HG02840 (cell line): ENCODE results near the gene TAF5L.
"Not testable (repeated sequence)": the region's sequence is repeated elsewhere in the genome, so short reads cannot be mapped to it uniquely, and the experiment has no call there.

Source experiments
- ATAC-seq: cut with Tn5 transposase; IDR thresholded peaks from one replicate; pipeline ENCODE4 v1.9.1; 2021; ENCODE audit warnings: mild to moderate bottlenecking, moderate library complexity, moderate number of reproducible peaks; ENCODE audit not compliant: unreplicated experiment, low FRiP score

Gene TAF5L

GRCh38 chr1:229613938-229614337, 12.0 kb downstream of the TAF5L start:
- no peak for ATAC-seq

- ATAC-seq, result no peak
Observed at GRCh38 chr1:229608590-229608989, 17.3 kb downstream of the TAF5L start.

- ATAC-seq, result no peak
Observed at GRCh38 chr1:229607370-229607769, 18.6 kb downstream of the TAF5L start.

- no peak for ATAC-seq
Observed at GRCh38 chr1:229603371-229604005, 22.4 kb downstream of the TAF5L start.

GRCh38 chr1:229600229-229600628, 25.7 kb downstream of the TAF5L start:
- ATAC-seq, result no peak

GRCh38 chr1:229599218-229599954, 26.5 kb downstream of the TAF5L start:
- ATAC-seq, result no peak

- ATAC-seq, result no peak
Observed at GRCh38 chr1:229597877-229598276, 28.0 kb downstream of the TAF5L start.

GRCh38 chr1:229596925-229597699, 28.8 kb downstream of the TAF5L start:
- no peak for ATAC-seq

- not testable (repeated sequence) for ATAC-seq
Observed at GRCh38 chr1:229595876-229596275, 30.0 kb downstream of the TAF5L start.

GRCh38 chr1:229594227-229595008, 31.5 kb downstream of the TAF5L start:
- ATAC-seq, result no peak

- no peak for ATAC-seq
Observed at GRCh38 chr1:229593800-229594199, 32.1 kb downstream of the TAF5L start.

GRCh38 chr1:229590119-229590518, 35.8 kb downstream of the TAF5L start:
- no peak for ATAC-seq

- no peak for ATAC-seq
Observed at GRCh38 chr1:229585338-229585737, 40.6 kb downstream of the TAF5L start.

- ATAC-seq, result no peak
Observed at GRCh38 chr1:229582715-229583114, 43.2 kb downstream of the TAF5L start.

GRCh38 chr1:229582011-229582694, 43.8 kb downstream of the TAF5L start:
- no peak for ATAC-seq

- no peak for ATAC-seq
Observed at GRCh38 chr1:229581485-229581884, 44.4 kb downstream of the TAF5L start.

GRCh38 chr1:229579059-229579673, 46.8 kb downstream of the TAF5L start:
- ATAC-seq, result no peak

GRCh38 chr1:229578168-229579058, 47.5 kb downstream of the TAF5L start:
- no peak for ATAC-seq
